GM21717 (cell line): Measurements from ENCODE around the gene ZMAT5.
"Not testable (repeated sequence)": the region's sequence is repeated elsewhere in the genome, so short reads cannot be mapped to it uniquely, and the experiment has no call there.

Experiments used
- ATAC-seq: cut with Tn5 transposase; IDR thresholded peaks from one replicate; pipeline ENCODE4 v1.9.1; 2021; ENCODE audit warnings: mild to moderate bottlenecking, moderate library complexity; ENCODE audit not compliant: unreplicated experiment

Gene ZMAT5

GRCh38 chr22:29755889-29756288 lies 10.9 kb downstream of the ZMAT5 start:
- ATAC-seq = no peak

- not testable (repeated sequence) for ATAC-seq
Measured at GRCh38 chr22:29754658-29755395, 12.0 kb downstream of the ZMAT5 start.

- no peak for ATAC-seq
Measured at GRCh38 chr22:29753808-29754657, 12.8 kb downstream of the ZMAT5 start.

GRCh38 chr22:29751669-29752068 lies 15.1 kb downstream of the ZMAT5 start:
- no peak for ATAC-seq

- no peak for ATAC-seq
Measured at GRCh38 chr22:29750559-29751538, 16.0 kb downstream of the ZMAT5 start.

GRCh38 chr22:29750029-29750428 lies 16.8 kb downstream of the ZMAT5 start:
- no peak for ATAC-seq

- no peak for ATAC-seq
Measured at GRCh38 chr22:29748248-29748893, 18.4 kb downstream of the ZMAT5 start.

- ATAC-seq = no peak
Measured at GRCh38 chr22:29747832-29748231, 19.0 kb downstream of the ZMAT5 start.

- no peak for ATAC-seq
Measured at GRCh38 chr22:29744902-29745301, 21.9 kb downstream of the ZMAT5 start.

- ATAC-seq = no peak
Measured at GRCh38 chr22:29742326-29742725, 24.5 kb downstream of the ZMAT5 start.

GRCh38 chr22:29741926-29742325 lies 24.9 kb downstream of the ZMAT5 start:
- no peak for ATAC-seq

- no peak for ATAC-seq
Measured at GRCh38 chr22:29740216-29740615, 26.6 kb downstream of the ZMAT5 start.

GRCh38 chr22:29739346-29739875 lies 27.4 kb downstream of the ZMAT5 start:
- no peak for ATAC-seq

GRCh38 chr22:29738118-29738815 lies 28.5 kb downstream of the ZMAT5 start:
- no peak for ATAC-seq

- ATAC-seq = no peak
Measured at GRCh38 chr22:29737251-29738117, 29.3 kb downstream of the ZMAT5 start.

GRCh38 chr22:29735416-29735815 lies 31.4 kb downstream of the ZMAT5 start:
- no peak for ATAC-seq

GRCh38 chr22:29734838-29735237 lies 32.0 kb downstream of the ZMAT5 start:
- ATAC-seq = no peak

- no peak for ATAC-seq
Measured at GRCh38 chr22:29734406-29734805, 32.4 kb downstream of the ZMAT5 start.
